ENCODE data around the gene WDR88.
"Not testable (repeated sequence)": the region's sequence is repeated elsewhere in the genome, so short reads cannot be mapped to it uniquely, and the experiment has no call there.

GRCh38 chr19:33154313-33154712 lies 22.4 kb downstream of the WDR88 start:
- TF ChIP-seq, protein P1, sequence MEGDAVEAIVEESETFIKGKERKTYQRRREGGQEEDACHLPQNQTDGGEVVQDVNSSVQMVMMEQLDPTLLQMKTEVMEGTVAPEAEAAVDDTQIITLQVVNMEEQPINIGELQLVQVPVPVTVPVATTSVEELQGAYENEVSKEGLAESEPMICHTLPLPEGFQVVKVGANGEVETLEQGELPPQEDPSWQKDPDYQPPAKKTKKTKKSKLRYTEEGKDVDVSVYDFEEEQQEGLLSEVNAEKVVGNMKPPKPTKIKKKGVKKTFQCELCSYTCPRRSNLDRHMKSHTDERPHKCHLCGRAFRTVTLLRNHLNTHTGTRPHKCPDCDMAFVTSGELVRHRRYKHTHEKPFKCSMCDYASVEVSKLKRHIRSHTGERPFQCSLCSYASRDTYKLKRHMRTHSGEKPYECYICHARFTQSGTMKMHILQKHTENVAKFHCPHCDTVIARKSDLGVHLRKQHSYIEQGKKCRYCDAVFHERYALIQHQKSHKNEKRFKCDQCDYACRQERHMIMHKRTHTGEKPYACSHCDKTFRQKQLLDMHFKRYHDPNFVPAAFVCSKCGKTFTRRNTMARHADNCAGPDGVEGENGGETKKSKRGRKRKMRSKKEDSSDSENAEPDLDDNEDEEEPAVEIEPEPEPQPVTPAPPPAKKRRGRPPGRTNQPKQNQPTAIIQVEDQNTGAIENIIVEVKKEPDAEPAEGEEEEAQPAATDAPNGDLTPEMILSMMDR (IDR thresholded peaks at IDR 0.05; ENCODE audit: low read depth, low read length), result not testable (repeated sequence)
- TF ChIP-seq EZH2phosphoT487 (IDR thresholded peaks at IDR 0.05; ENCODE audit: low read depth), result not testable (repeated sequence)
